HG02759 (cell line): ENCODE data around the gene GASK1A.
A peak's percentile ranks its signal among the peaks of the same experiment; 100 is the strongest.

Experiments
- ATAC-seq: cut with Tn5 transposase; IDR thresholded peaks from one replicate; pipeline ENCODE4 v1.9.1; 2021; ENCODE audit warnings: mild to moderate bottlenecking, moderate library complexity; ENCODE audit not compliant: unreplicated experiment

Gene GASK1A

DNA sequence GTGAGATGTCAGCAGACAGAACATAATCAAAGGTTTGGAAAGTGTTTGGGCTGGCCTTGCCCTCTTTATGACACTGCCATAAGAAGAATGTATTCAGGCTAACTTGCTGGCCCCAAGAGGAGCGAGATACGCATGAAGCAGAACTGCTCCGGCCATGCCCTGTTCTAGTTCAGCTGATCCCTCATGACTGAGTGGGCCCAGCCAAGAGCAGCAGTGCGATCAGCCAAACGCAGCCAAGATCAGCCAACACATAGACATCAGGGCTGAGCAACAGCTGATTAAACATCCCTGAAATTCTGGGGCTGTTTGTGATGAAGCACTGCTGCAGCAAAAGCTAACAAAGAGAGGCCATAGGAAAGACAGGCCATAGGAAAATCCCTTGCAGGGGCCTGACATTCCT is 102.7 kb downstream of the GASK1A start:
- no peak for ATAC-seq

- ATAC-seq = no peak
Measured at GRCh38 chr3:43082457-43082856, 103.3 kb downstream of the GASK1A start.

DNA sequence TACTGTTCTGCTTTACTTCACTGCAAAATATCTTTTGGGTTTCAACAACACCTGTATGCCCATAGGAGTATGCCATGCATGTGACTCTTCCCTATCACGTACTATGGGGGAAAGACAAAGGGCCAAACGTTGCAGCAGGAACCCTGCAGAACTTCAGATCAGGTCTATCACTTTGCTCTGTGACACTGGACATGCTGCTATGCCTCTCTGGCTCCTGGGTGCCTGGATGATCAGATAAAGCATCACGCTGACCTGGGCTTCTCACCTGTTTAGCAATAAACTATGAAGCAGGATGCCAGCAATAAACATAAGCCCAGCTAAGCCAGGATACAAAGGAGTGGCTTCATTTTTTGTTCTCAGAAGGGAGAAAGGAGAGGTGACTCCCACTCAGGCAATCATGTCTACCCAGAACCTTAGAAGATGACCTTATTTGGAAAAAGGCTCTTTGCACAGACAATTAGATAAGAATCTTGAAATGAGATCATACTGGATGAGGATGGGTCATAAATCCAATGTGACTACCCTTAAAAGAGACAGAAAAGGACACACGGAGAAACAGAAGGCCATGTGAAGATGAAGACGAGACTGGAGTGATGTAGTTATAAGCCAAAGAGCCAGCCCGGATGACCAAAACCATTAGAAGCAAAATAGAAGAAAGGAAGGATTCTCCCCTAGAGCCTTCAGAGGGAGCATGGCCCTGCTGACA is 107.5 kb downstream of the GASK1A start:
- ATAC-seq = no peak

GRCh38 chr3:43087249-43087776 is 108.2 kb downstream of the GASK1A start:
- no peak for ATAC-seq

DNA sequence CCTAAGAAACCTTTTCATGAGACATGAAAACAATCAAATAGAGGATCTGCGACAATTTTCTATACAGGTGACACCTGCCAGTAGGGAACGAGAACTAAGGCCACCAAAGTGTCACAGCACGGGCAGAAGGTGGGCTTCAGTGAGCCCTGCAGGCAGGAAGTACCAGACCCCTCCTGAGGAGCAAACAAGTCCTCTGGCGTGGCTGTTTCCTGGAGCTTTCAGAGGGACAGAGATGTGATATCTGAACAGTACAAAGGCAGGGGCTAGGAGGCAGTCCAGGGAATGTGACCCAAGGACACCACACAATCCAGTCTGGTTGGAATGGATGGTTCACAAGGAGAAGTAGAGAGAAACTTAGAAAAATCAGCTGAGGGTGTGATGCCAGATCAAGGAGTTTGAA is 110.0 kb downstream of the GASK1A start:
- ATAC-seq = no peak

DNA sequence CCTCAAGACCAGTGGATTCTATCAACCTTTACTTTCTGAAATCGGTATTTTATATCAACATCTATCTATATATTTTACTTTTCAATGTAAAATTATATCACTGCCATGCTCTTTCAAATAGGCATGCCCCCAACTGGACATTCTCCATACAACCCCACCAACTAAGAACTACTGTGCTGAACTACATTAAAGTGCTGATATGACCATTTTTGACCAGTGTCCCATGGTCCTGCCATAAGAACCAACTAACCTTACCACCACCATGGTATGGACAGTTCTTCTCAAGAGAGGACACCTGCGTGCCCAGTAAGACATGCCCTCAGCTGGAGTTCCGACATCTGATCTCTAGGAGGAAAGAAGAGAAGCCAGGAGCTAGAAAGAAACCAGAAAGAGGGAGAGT is 111.1 kb downstream of the GASK1A start:
- no peak for ATAC-seq

DNA sequence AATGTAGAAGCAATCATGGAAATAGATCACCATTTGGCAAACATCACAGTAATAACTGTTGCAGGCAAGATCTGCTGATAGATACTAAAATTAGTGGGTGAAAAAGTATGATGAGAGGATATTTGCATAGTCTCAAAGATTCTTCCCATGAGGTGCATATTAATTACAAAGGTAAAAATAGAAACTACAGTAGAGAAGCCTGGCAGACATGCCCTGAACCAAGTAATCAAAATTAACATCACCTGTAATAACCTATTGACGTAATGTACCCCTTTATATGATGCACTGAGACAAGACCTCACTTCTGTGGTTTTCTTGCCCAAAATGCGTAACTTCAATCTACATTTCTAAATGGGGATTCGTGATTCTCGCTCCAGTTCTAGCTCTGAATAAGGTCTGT is 112.4 kb downstream of the GASK1A start:
- no peak for ATAC-seq

DNA sequence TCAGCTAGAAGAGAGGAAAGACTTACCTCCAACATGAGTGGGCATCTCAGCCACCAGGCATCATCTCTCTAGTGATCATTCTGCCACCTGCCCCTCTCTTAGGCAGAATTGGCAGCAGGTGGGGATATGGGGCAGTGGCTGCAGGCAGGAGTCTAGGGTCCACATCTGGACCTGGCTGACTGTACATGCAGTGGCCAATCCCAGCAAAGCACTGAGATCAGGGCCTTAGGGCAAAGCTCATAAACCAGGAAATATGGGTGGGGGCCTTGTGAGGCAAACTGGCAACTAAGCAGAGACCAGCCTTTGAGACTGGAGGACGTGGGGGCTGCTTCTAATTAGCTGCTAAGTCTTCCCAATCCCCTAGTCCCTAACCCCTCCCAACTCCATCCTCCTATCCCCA is 113.9 kb downstream of the GASK1A start:
- ATAC-seq = no peak

GRCh38 chr3:43093974-43094373 is 114.9 kb downstream of the GASK1A start:
- no peak for ATAC-seq

DNA sequence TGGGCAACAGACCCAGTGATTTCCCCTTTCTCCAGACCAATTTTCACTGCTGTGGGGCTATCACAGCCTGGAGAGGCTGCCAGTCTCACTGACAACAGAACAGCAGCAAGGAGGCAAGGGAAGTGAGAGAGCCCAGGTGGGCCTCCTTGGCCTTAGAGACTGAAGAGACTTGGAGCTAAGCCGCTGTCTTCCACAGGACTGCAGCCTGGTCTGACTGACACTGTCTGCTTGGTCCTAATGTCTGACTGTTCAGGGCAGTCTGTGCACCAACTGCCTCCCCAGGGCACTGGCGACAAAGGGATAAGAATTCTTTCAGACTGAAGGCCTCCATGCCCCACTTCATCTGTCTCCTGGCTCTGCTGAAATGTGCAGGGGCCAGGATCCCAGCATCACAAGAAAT is 115.3 kb downstream of the GASK1A start:
- no peak for ATAC-seq

DNA sequence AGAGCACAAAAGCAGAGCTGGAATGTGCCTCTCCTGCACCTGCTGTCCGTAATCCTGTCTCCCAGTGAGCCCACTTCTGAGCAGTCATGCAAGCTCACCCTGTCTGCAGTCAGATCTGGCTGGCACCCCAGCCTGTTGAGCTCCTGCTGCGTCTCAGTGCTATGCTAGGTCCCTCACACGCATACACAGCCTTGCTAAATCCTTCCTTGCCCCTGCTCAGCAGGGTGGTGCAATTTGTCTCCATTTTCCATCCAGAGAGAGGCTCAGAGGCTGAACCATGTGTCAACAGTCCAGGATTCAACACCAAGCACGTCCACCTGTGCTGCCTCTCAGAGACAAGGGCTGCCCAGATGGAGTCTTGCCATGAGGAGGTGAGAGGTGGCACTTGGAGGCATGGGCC is 115.7 kb downstream of the GASK1A start:
- ATAC-seq = no peak

DNA sequence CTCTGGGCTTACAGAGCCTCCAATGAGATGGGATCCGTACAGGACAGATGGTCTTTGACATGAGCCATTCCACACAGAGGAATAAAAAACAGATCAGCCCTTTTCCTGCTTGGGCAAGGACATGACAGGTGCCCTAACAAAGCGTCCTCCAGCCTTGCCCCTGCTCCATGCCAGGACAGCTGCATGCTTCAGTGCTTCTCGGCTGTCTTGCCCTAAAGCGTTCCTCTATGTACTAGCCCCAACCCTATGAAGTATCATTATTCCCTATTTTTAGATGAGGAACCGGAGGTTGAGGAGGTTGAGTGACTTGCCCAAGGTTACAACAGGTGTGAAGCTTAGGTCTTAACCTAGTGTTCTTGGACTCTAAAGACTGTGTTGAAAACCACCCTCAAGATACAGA is 116.3 kb downstream of the GASK1A start:
- no peak for ATAC-seq

DNA sequence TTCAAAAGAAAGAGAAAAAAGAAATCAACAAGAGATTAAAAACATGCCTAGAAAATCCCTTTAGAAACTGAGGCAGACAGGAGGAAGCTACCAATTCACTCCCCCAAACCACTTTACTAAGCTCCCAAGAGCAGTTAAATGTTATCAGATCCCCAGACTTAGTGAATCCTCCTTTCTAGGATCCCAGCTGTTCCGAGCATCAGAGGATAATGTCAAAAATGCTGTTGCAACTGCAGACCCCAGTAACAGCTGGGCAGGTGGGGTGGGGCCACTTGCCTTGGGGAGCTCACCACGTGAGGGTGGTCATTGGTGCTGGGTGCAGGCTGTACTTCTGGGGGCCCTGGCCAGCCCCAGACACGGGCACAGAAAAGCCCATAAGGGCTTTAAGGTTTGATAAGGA is 117.7 kb downstream of the GASK1A start:
- ATAC-seq = no peak

DNA sequence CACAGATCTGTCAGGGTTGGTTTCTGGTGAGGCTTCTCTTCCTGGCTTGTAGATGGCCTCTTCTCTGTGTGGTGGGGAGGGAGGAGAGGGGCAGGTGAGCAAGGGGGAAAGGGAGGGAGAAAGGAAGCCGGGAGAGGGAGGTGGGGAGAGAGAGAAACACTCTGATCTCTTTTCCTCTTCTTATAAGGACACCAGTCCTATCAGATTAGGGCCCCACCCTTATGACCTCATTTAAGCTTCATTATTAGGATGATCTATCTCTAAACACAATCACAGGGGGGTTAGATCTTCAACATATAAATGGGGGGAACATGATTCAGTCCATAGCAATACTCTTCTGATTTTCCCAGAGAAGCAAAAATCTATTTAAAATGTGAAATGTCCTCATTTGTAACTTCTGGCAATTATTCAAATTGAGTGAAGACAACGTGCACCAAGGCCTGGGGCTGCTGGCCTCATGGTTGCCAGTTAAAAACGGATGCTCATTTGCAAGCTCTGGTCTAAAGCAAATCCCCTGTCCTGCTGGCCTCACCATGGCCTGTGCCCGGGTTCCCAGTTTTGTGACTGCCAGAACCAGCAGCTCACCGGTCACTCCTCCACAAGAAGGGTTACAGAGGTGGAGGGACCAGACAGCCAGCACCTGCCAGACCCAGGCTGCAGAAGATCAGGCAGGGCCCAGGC is 118.4 kb downstream of the GASK1A start:
- no peak for ATAC-seq

DNA sequence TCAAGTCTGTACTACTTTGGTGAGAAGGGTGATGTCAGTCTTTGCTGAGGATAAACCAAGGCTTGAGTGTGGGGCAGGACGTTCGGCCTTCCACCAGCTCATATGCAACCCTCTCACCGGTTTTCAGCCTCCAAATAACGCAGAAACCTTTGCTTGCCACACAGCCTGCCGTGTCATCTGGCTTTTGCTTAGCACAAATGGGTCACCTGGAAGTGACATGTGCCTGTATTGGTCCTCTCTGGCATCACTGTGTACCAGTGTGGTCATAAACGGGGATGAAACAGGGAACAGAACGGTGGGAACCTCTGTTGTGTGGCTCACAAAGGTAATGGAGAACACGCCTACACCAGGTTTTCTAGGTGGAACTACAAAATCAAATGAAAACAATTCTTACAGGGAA is 119.7 kb downstream of the GASK1A start:
- no peak for ATAC-seq

GRCh38 chr3:43102773-43103480 is 123.8 kb downstream of the GASK1A start:
- no peak for ATAC-seq

DNA sequence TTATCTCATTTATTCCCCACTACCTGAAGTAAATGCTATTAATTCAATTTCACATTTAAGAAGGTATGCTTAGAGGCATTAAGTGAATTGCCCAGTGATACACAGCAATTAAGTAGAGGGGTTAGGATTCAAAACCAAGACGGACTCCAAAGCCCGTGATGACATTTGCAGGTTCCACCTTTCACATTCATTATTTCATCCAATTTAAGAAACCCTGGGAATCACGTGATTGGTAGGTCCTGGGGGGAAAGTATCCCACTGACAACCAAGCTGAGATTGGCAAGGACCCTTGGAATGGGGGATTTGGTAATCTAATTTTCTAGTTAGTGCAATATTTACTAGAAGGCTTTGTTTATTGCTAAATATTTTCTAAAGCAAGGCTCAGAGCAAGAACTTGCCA is 124.9 kb downstream of the GASK1A start:
- ATAC-seq = no peak

DNA sequence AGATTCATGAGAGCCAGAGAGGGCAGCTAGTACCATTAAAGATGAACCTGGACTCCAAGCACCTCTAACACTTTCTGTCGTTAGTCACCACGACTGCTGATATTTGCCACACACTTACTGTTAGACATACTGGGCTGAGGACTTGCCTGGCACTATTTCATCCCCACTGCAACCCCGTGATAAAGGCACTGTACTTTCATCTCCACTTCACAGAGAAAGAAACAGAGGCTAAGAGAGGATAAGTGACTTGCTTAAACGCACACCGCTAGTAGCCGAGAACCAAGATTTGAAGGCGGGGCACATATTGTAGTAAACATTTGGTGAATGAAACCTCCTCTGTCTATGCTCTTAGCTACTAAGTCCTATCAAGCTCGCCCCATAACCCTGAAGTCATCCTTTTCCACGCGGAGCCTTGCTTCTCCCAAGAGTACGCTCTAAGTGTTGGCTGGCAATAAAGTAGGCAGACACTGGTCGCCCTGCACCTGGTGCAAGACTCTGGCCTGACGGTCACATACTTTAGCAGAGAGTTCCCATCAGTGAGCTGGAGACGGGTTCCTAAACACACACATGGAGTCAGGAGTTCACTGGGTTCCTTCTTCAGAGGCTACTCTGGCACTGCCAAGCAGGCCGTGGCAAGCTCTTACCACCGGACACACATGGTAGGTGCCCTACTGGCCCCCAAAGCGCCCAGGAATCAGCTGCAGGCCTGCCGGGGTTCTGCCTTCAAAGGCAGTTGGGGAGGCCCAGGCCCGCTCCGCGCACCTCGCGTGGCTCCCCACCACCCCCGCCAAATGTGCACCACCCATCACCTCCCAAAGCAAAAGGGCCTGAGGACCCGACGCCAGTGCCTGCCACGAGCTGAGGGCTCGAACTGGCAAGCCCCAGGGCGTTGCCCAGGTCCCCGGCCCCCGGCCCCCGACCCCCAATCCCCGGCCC is 125.8 kb downstream of the GASK1A start:
- ATAC-seq = no peak

- ATAC-seq = peak; percentile 99
Measured at GRCh38 chr3:43105596-43106292, 126.6 kb downstream of the GASK1A start, which contains the start of gene POMGNT2. TSS of gene POMGNT2 (minus strand) at chr3:43106079. CDS start at chr3:43081431, 24,648 bp downstream.

- no peak for ATAC-seq
Measured at GRCh38 chr3:43106293-43106628, 127.2 kb downstream of the GASK1A start.
